CD4-positive, alpha-beta T cell treated with Interleukin-2 at 100 ng/mL for 4 hours (primary cell): ENCODE data around the gene HMSD.
"Not testable (repeated sequence)": the region's sequence is repeated elsewhere in the genome, so short reads cannot be mapped to it uniquely, and the experiment has no call there.

ENCODE experiments used
- DNase-seq: peaks from one replicate; pipeline ENCODE4 v3.0.0-alpha.2; 2020; ENCODE audit warnings: low spot score

HMSD gene

GRCh38 chr18:63949068-63949737 lies at the start of gene HMSD:
Gene HMSD, plus strand, starts transcription at chr18:63949301. Its CDS starts 4,155 bp downstream, at chr18:63953456.
- DNase-seq, result peak; percentile 47

- DNase-seq, result no peak
These were observed 45.1 kb upstream of the HMSD start for GRCh38 chr18:63903851-63904570.

DNA sequence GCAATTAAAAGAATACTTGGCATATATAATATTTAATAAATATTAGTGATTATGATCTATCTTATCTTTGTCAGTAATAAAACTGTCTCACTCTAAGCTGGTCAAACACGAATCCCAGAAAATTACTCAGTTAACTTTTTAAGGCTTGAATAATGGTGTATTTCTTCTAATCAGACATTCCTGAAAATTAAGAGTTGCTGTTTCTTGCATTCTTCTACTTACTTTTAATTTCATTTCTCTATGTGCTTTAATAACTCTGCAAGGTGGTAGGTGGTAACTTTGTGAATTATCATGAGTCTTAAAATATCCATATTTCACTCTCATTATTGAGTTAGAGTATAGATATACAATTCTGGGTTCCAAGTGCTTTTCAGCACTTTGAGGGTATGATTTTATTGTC lies 44.4 kb upstream of the HMSD start:
- DNase-seq, result no peak

DNA sequence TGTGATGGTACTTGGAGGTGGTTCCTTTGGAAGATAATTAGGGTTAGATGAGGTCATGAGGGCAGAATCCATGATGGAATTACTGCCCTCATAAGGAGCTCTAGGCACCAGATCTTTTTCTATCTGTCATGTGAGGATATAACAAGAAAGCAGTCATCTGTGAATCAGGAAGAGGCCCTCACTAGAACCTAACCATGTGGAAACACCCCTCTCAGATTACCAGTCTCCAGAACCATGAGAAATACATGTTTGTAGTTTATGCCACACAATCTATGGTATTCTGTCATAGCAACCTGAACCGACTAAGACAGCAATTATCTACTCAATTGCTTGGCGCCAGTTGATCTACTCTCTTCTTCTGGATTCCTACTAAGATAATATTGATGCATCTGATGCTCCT lies 43.7 kb upstream of the HMSD start:
- DNase-seq, result no peak

- no peak for DNase-seq
These were observed 43.0 kb upstream of the HMSD start for GRCh38 chr18:63906056-63906455.

DNA sequence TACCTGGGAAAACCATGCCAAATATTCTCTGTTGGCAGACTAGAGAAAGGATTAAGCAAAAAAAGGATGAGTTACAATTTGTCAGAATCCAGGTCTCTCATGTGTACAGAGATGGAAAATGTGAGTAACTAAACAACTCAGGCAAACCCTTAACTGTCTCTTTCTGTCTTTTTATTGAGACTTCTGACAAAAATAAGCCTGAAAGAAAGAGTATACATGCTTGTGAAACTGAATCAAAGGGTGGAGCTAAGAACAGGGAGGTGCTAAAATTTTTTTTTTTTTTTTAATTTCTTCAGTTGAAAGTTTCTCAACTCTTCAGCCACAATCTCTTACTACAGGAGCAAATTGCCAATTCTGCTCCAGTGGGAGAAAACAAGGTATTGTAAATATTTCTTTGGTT lies 41.4 kb upstream of the HMSD start, which contains the start of gene SERPINB10:
SERPINB10 (plus strand) TSS at position 295 of the 400 bp plus-strand sequence. CDS start 7,553 bp downstream, outside the sequence.
- no peak for DNase-seq

GRCh38 chr18:63908858-63909257 lies 40.2 kb upstream of the HMSD start:
- no peak for DNase-seq

GRCh38 chr18:63909870-63910269 lies 39.2 kb upstream of the HMSD start:
- DNase-seq, result no peak

- DNase-seq, result no peak
These were observed 31.3 kb upstream of the HMSD start for GRCh38 chr18:63917817-63918216.

GRCh38 chr18:63922049-63922448 lies 27.1 kb upstream of the HMSD start:
- DNase-seq, result no peak

GRCh38 chr18:63924551-63924950 lies 24.6 kb upstream of the HMSD start:
- DNase-seq, result no peak

- no peak for DNase-seq
These were observed 20.8 kb upstream of the HMSD start for GRCh38 chr18:63928331-63928730.

- not testable (repeated sequence) for DNase-seq
These were observed 19.7 kb upstream of the HMSD start for GRCh38 chr18:63929369-63929768.

DNA sequence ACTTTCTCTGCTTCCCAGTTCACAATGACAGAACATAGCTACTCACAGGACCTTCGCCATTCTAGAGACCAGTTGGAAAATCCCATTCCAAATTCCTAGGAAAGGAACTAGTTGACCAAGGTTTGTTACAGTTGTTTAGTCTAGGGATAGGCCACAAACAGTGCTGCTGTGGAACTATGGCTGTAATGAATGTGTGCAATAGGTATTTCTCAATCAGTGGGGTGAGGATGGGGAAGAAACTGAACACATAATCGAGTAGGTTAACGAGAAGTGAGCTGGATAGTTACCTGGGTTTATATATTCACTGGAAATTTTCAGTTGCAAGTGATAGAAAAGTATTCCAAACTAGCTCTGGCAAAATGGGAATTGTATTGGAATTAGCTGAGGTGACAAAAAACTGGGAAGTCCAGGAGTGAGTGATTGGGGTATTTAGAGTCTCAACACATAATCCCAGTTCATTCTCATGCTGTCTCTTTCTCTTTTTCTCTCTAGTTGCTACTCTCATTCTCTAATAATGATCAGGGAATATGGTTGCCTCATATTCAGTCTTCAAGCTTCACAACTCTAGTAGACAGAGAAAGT lies 18.2 kb upstream of the HMSD start:
- no peak for DNase-seq

- peak; percentile 62 for DNase-seq
These were observed 12.8 kb upstream of the HMSD start for GRCh38 chr18:63936156-63936931.

- DNase-seq, result no peak
These were observed 12.1 kb upstream of the HMSD start for GRCh38 chr18:63936932-63937393.

- no peak for DNase-seq
These were observed 9.1 kb upstream of the HMSD start for GRCh38 chr18:63940008-63940407.

DNA sequence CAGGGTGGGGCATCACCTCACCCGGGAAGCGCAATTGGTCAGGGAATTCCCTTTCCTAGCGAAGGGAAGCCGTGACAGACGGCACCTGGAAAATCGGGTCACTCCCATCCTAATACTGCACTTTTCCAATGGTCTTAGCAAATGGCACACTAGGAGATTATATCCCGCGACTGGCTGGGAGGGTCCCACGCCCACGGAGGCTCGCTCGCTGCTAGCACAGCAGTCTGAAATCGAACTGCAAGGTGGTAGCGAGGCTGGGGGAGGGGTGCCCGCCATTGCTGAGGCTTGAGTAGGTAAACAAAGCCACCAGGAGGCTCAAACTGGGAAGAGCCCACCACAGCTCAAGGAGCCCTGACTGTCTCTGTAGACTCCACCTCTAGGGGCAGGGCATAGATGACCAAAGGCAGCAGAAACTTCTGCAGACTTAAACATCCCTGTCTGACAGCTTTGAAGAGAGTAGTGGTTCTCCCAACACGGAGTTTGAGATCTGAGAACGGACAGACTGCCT lies 8.5 kb upstream of the HMSD start:
- not testable (repeated sequence) for DNase-seq

- no peak for DNase-seq
These were observed 1.9 kb upstream of the HMSD start for GRCh38 chr18:63947051-63947790.

DNA sequence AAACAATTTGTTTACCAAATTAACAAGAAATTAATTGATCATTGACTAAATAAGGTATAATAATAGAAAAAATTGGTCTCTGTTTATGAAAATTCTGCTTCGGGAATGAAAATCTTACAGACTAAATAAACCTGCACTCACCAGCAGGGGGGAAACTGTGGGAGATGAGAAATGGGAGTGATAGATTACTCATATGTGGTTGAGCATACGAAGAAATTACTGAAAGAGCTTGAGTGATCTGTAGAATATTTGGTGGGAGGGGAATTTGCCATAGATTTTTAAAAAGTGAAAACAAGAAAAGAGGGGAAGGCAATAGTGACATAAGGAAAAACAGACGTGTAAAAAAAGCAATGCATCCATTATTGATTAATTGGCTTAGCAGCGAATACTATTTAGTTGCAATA lies 2.2 kb downstream of the HMSD start:
- DNase-seq, result no peak

DNA sequence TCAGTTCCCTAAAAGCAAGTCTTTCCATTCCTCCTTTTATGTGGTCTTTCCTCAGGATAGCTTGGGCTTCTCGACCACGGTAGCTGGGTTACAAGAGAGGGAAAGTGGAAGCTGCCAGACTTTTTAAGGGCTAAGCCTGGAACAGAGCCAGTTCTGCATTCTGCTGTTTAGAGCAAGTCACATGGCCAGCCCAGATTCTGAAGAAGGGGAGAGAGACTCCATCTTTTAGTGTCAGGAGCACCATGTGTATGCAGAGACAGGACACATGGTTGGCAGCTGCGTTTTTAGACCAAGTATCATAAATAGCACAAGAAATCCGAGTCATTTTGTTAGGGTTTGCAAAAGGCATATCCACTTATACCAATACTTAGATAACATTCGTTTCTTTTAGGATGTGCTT lies 4.7 kb downstream of the HMSD start:
- no peak for DNase-seq
